ENCODE results near the gene HNMT. TPM values are rescaled to one million over a fixed set of nuclear protein-coding genes. Genes with fewer than 3 reads are reported as not detected.
"Not testable (repeated sequence)": the region's sequence is repeated elsewhere in the genome, so short reads cannot be mapped to it uniquely, and the experiment has no call there.

Gene HNMT
- total RNA-seq, result not detected

- H3K9me3 Mint-ChIP-seq, result peaks cover 4 to 13% of the 10 kb centered on the region in 2 donors
- H3K27ac Mint-ChIP-seq, result no peak within 1 kb of the TSS
- DNase-seq (ENCODE audit: low spot score in 2 of 2), result no peak
- no peaks in the 10 kb centered on the region for H3K36me3 Mint-ChIP-seq
- no peak for ATAC-seq
These were observed at the start of gene HNMT for GRCh38 chr2:137964066-137964858. HNMT (plus strand) TSS chr2:137964473; CDS start chr2:137964492, 19 bp downstream.

- H3K27ac Mint-ChIP-seq, result no peak overlapping the region
- no peak for DNase-seq (ENCODE audit: low spot score in 2 of 2)
- ATAC-seq, result no peak
- no peaks in the 10 kb centered on the region for H3K36me3 Mint-ChIP-seq
- peaks cover 0 to 4% of the 10 kb centered on the region in 2 donors for H3K9me3 Mint-ChIP-seq
These were observed 43.0 kb upstream of the HNMT start for GRCh38 chr2:137921105-137921880.

- not testable (repeated sequence) for H3K27ac Mint-ChIP-seq; H3K36me3 Mint-ChIP-seq; H3K9me3 Mint-ChIP-seq; DNase-seq (ENCODE audit: low spot score in 2 of 2); ATAC-seq
These were observed 42.1 kb upstream of the HNMT start for GRCh38 chr2:137922171-137922570.

GRCh38 chr2:137924019-137924418 is 40.3 kb upstream of the HNMT start:
- no peak for ATAC-seq
- peaks cover 0 to 7% of the 10 kb centered on the region in 2 donors for H3K9me3 Mint-ChIP-seq

GRCh38 chr2:137925599-137925998 is 38.7 kb upstream of the HNMT start:
- ATAC-seq (no peak), DNase-seq (ENCODE audit: low spot score in 2 of 2) (no peak)
- Mint-ChIP-seq H3K9me3 (peaks cover 0 to 7% of the 10 kb centered on the region in 2 donors), H3K27ac (no peak overlapping the region), H3K36me3 (no peaks in the 10 kb centered on the region)

More at GRCh38 chr2:137924019-137924418, 40.3 kb upstream of the HNMT start:
- Mint-ChIP-seq H3K27ac (no peak overlapping the region), H3K36me3 (no peaks in the 10 kb centered on the region)
- DNase-seq (ENCODE audit: low spot score in 2 of 2), result no peak

- ATAC-seq, result no peak
These were observed 36.4 kb upstream of the HNMT start for GRCh38 chr2:137927846-137928245.

GRCh38 chr2:137928547-137929518 is 35.4 kb upstream of the HNMT start:
- Mint-ChIP-seq H3K36me3 (no peaks in the 10 kb centered on the region), H3K9me3 (peaks cover 0 to 7% of the 10 kb centered on the region in 2 donors), H3K27ac (peak overlapping the region in 1 of 2 donors; percentile 36)
- no peak for DNase-seq (ENCODE audit: low spot score in 2 of 2)
- ATAC-seq, result no peak

More at GRCh38 chr2:137927846-137928245, 36.4 kb upstream of the HNMT start:
- peaks cover 0 to 3% of the 10 kb centered on the region in 2 donors for H3K9me3 Mint-ChIP-seq
- no peak overlapping the region for H3K27ac Mint-ChIP-seq
- no peak for DNase-seq (ENCODE audit: low spot score in 2 of 2)
- no peaks in the 10 kb centered on the region for H3K36me3 Mint-ChIP-seq

GRCh38 chr2:137929519-137929916 is 34.8 kb upstream of the HNMT start:
- peaks cover 0 to 7% of the 10 kb centered on the region in 2 donors for H3K9me3 Mint-ChIP-seq
- H3K27ac Mint-ChIP-seq, result no peak overlapping the region
- no peak for ATAC-seq

GRCh38 chr2:137930146-137930545 is 34.1 kb upstream of the HNMT start:
- DNase-seq (ENCODE audit: low spot score in 2 of 2), result no peak
- no peak for ATAC-seq

More at GRCh38 chr2:137929519-137929916, 34.8 kb upstream of the HNMT start:
- H3K36me3 Mint-ChIP-seq, result no peaks in the 10 kb centered on the region
- DNase-seq (ENCODE audit: low spot score in 2 of 2), result no peak

GRCh38 chr2:137935591-137935990 is 28.7 kb upstream of the HNMT start:
- Mint-ChIP-seq H3K9me3 (peaks cover 8% of the 10 kb centered on the region in 2 donors), H3K27ac (no peak overlapping the region), H3K36me3 (no peaks in the 10 kb centered on the region)
- ATAC-seq (no peak), DNase-seq (ENCODE audit: low spot score in 2 of 2) (no peak)

More at GRCh38 chr2:137930146-137930545, 34.1 kb upstream of the HNMT start:
- Mint-ChIP-seq H3K27ac (no peak overlapping the region), H3K9me3 (peaks cover 1 to 7% of the 10 kb centered on the region in 2 donors), H3K36me3 (no peaks in the 10 kb centered on the region)

GRCh38 chr2:137937246-137937645 is 27.0 kb upstream of the HNMT start:
- Mint-ChIP-seq H3K27ac (no peak overlapping the region), H3K9me3 (peaks cover 8% of the 10 kb centered on the region in 2 donors), H3K36me3 (no peaks in the 10 kb centered on the region)
- no peak for DNase-seq (ENCODE audit: low spot score in 2 of 2)
- no peak for ATAC-seq

GRCh38 chr2:137937778-137938177 is 26.5 kb upstream of the HNMT start:
- no peak for DNase-seq (ENCODE audit: low spot score in 2 of 2)
- H3K27ac Mint-ChIP-seq, result no peak overlapping the region
- no peak for ATAC-seq
- peaks cover 8% of the 10 kb centered on the region in 2 donors for H3K9me3 Mint-ChIP-seq
- no peaks in the 10 kb centered on the region for H3K36me3 Mint-ChIP-seq

GRCh38 chr2:137938204-137938603 is 26.1 kb upstream of the HNMT start:
- peaks cover 6 to 8% of the 10 kb centered on the region in 2 donors for H3K9me3 Mint-ChIP-seq
- no peak for ATAC-seq
- no peak overlapping the region for H3K27ac Mint-ChIP-seq
- H3K36me3 Mint-ChIP-seq, result no peaks in the 10 kb centered on the region
- DNase-seq (ENCODE audit: low spot score in 2 of 2), result no peak

- DNase-seq (ENCODE audit: low spot score in 2 of 2) (no peak), ATAC-seq (no peak)
- Mint-ChIP-seq H3K9me3 (peaks cover 5 to 8% of the 10 kb centered on the region in 2 donors), H3K36me3 (no peaks in the 10 kb centered on the region), H3K27ac (no peak overlapping the region)
These were observed 25.2 kb upstream of the HNMT start for GRCh38 chr2:137939026-137939425.

- H3K27ac Mint-ChIP-seq, result no peak overlapping the region
- DNase-seq (ENCODE audit: low spot score in 2 of 2) (no peak), ATAC-seq (no peak)
- peaks cover 5 to 7% of the 10 kb centered on the region in 2 donors for H3K9me3 Mint-ChIP-seq
- H3K36me3 Mint-ChIP-seq, result no peaks in the 10 kb centered on the region
These were observed 24.1 kb upstream of the HNMT start for GRCh38 chr2:137940154-137940553.
